Embryonic facial prominence (tissue), 1 donor: ENCODE measurements around the gene BICRA.

ENCODE experiments used
- DNase-seq: peaks from one replicate; pipeline ENCODE4 v3.0.0-alpha.2; 2016; ENCODE audit errors: extremely low spot score

BICRA gene

DNA sequence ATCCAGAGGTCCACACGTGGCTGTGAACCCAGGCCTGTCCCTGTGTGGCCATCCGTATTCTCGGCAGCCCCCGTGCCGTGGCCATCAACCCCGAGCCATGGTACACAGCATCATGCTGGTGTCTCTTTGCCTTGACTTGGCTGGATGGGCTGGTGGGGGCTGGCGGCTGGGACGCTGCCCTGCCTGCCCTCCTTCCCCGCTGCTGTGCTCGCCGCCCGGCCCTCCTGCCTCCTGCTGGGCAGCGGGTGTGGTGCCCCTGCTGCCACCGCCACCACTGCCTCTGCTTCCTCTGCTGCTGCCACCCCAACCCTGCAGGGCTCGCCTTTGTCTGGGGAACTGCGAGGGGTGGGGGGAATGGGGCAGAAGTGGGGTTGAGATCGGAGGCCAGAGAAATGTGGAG is 84.6 kb downstream of the BICRA start:
- no peak for DNase-seq

DNA sequence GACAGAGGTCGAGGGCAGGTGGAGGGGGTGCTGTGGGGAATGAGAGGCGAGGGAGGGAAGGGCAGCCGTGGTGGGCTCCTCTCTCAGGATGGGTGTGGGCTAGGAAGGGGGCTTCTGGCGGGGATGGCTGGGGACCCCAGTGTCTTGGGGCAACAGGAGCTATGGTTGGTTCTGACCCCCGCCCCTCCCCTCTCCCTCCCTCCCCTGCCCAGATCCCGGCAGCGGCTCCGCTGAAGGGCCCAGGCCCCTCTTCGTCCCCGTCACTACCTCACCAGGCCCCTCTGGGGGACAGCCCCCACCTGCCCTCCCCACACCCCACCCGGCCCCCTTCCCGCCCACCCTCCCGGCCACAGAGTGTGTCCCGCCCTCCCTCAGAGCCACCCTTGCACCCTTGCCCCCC is 85.0 kb downstream of the BICRA start:
- no peak for DNase-seq

DNA sequence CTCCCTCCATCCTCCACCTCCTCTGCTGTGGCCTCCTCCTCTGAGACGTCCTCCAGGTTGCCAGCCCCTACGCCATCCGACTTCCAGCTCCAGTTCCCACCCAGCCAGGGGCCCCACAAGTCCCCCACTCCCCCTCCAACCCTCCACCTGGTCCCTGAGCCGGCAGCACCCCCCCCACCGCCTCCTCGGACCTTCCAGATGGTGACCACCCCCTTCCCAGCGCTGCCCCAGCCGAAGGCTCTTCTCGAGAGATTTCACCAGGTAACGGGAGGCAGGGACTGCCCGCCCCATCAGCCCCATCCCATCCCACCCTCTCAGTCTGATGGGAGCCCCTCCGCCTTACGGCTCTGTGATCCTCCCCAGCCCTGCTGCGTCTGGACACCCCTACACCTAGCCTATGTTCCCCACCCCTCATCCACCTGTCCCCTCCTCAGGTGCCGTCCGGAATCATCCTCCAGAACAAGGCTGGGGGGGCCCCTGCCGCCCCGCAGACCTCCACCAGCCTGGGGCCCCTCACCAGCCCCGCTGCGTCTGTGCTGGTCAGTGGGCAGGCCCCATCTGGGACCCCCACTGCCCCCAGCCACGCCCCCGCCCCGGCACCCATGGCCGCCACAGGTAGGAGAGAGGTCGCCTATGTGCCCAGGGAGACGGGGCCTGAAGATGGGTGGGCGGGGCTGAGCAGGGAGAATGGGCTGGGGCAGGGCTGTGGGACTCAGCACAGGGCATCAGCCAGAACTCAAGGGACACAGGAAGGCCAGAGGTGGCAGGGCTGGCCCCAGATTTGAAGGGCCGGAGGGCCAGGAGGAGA is 85.7 kb downstream of the BICRA start:
- DNase-seq: no peak

DNA sequence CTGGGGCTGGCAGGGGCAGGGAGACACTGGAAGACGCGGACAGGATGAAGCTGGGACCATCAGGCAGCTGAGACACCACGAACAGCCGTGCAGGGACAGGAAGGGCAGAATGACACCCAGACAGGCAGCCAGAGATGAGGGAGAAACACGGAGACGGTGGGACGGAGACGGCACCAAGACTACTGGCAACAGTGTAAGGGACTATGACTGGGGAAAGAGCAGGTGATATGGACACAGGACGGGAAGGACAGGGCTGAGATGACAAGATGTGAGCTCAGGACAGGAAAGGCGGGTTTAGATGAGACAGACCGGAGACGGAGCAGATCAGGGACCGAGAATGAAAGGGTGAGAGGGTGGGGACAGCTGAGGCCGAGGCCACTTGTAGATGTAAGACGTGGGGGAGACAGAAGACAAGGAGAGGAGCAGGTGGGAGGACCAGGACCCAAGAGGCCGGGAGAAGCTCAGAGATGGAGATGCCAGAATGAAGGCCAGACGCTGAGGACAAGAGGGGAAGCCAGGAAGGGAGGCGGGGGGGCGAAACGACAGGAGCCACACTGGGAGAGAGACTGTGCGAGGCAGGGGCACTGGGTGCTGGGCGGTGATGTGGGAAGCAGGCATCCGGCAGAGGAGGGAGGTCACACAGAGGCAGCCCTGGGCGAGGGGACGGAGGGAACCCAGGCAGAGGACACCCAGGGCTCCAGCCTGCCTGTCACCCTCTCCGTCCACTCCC is 86.8 kb downstream of the BICRA start:
- DNase-seq: no peak

DNA sequence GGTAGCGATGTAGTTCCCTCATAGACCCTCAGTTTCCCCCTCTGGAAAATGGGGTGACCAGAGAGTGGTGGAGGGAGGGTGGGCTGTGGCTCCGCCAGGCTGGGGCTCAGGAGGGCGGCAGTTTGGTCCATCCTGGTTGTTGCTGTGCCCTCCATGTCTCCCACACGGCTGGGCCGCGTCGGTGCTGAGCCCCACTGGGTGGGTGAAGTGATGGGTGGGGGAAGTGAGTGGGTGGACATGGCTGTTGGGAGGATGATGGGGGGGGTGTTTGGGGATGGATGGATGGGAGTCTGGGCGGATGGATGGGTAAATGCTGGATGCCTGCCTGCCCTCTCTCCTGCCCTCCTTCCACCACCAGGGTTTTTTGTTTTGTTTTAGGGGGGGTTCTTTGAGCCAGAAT is 87.7 kb downstream of the BICRA start:
- DNase-seq: no peak

DNA sequence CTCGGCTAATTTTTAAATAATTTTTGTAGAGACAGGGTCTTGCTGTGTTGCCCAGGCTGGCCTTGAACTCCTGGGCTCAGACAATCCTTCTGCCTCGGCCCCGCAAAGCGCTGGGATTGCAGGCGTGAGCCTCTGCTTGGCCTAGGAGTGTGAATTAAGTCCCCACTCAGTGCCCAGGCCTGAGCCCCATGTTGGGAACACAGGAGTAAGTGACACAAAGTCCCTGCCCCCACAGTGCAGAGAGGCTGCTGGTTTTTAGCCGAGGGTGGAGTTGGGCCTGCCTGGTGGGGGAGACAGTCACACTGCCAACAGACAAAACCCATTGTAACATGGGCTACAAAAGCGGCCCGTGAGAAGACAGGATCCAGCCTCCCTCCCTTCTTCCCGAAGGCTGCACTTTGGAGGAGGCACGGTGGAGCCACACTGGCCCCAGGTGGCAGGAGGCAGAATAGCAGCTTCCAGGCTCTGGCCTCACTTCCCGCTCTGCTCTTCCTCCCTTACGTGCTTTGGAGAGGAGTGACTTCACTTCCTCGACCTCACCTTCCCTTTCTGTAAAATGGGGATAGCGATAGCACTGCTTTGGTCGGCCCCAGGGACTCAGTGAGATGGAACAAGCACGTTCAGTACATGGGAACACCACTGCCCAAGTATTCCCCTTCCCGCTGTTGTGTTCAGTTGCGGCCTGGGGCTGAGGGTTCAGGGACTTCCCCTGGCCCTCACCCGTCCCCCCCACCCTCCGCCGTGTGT is 89.1 kb downstream of the BICRA start:
- DNase-seq: peak; percentile 36

DNA sequence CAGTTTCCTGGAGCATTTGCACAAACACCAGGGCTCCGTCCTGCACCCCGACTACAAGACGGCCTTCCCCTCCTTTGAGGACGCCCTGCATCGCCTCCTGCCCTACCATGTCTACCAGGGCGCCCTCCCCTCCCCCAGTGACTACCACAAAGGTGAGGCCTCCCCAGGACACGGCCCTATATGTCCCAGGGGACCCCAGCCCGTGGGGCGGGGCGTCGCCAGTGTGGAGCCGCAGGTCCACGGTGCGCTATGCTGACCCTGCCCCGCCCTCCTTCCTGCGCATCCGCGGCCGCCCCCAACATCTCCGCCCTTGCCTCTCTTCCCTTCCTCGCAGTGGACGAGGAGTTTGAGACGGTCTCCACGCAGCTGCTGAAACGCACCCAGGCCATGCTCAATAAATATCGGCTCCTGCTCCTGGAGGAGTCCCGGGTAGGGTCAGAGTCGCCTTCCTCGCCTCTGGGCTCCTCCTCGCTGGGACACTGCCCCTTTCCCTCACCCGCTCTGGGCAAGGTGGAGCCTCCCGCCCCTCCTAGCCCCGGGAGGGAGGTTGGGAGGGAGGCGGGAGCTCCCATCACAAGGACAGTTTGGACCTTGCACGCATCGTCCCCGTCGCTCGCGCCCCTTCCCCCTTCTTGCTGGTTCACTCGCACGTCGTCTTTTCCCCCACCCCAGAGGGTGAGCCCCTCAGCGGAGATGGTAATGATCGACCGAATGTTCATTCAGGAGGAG is 89.9 kb downstream of the BICRA start:
- DNase-seq: no peak

DNA sequence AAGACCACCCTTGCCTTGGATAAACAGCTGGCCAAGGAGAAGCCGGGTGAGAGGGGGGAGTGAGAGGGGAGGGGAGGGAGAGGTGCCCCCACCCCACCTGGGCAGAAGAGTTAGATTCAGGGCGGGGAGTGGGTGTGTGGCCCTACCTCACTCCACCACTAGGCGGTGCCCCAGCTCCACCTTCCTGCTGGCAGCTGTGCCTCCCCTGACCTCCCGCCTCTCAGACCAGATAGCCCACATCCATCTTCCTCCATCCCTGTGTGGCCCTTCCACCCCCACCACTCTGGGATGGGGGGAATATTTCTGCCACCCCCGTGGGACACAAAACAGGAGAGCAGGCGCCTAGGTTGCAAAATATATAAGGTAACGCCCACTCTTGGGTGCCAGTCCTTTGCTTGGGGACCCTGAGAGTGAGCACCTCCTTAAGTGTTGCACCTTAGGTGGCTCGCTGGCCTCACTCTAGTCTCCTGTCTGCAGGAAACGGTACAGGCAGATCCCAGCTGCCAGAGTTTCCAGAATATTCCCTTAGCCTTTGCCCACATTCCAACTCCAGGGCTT is 90.5 kb downstream of the BICRA start:
- DNase-seq: no peak

DNA sequence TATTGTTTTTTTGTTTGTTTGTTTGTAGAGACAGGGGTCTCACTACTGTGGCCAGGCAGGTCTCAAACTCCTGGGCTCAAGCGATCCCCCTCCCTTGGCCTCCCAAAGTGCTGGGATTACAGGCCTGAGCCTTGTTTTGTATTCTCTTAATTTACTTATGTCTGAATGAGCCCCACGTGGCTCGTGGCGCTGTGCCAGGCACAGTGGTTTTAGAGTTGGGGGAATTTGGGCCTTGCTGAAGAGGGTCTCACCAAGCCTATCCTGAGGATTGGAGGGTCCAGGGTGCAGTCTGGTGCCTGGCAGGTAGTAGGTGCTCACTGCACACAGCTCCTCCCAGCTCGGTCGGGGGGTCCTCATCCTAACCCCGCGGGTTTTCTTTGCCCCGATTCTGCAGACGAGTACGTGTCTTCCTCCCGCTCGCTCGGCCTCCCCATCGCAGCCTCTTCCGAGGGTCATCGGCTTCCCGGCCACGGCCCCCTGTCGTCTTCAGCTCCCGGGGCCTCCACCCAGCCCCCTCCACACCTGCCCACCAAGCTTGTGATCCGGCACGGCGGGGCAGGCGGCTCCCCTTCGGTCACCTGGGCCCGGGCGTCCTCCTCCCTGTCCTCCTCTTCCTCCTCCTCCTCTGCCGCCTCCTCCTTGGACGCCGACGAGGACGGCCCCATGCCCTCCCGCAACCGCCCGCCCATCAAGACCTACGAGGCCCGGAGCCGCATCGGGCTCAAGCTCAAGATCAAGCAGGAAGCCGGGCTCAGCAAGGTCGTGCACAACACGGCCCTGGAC is 92.2 kb downstream of the BICRA start:
- DNase-seq: no peak

DNA sequence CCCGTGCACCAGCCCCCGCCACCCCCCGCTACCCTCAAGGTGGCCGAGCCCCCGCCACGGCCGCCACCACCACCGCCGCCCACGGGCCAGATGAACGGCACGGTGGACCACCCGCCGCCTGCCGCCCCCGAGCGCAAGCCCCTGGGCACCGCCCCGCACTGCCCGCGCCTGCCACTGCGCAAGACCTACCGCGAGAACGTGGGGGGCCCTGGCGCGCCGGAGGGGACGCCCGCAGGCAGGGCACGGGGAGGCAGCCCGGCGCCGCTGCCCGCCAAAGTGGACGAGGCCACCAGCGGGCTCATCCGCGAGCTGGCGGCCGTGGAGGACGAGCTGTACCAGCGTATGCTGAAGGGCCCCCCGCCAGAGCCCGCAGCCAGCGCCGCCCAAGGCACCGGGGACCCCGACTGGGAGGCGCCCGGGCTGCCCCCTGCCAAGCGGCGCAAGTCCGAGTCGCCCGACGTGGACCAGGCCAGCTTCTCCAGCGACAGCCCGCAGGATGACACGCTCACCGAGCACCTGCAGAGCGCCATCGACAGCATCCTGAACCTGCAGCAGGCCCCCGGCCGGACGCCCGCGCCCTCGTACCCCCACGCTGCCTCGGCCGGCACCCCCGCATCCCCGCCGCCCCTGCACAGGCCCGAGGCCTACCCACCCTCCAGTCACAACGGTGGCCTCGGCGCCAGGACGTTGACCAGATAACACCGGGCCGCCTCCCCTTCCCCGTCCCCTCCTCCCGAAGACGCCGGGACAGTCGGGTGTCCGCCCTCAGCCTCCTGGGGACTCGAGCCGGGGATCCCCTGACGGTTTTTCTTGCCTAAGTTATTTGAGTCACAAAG is 93.0 kb downstream of the BICRA start:
- DNase-seq: no peak

DNA sequence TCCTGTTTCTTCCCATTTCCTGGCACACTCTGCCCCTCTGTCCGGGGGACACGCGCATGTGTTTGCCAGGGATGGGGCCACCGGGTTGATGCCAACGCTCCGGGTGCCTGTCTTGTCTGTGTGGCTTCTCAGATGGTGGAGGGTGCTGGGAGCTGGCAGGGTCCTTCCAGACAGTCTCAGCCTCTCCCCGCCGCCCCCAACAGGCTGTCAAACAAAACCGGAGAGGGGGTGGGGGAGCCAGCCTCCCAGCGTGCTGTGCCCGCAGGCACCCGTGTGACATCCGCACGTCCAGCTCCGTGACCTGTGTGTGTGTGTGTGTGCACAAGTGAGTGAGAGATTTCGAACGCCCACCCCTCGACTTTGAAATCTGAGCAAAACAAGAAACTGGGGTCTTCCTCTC is 93.7 kb downstream of the BICRA start:
- no peak for DNase-seq

DNA sequence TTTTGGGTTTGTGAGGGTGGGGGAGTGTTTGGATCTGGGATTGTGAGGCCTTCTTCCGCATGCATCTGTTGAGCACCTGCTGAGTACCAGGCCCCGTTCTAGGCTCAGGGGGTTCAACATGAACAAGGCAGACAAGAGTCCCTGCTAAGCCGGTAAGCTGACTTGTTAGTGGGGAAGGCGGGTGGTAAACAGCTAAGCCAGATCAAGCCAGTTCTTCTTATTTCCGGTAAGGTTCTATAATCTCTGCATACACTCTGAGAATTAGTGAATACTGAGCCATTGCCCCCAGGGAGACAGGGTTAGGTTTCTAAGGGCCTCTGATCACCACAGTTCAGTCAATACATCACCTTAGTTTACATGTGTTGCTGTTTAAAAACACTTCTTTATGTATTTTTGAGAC is 94.4 kb downstream of the BICRA start:
- no peak for DNase-seq

DNA sequence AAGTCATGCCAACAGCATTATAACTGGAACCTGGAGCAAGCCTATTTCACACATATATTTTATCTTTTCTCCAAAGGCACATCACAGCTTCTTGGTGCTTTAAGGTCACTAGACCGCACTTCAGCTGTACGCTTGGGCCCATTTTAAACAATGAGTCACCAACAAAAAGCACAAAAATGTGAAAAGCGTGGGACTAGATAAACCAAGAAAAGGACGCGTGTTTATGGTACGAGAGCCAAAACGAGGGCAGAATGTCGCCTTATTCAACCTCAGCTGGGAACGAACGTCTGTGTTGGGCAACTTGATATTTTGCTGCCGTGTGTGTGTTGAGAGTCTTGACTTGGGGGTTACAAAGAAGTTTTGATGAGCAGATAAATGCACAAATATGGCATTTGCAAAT is 95.1 kb downstream of the BICRA start:
- no peak for DNase-seq

DNA sequence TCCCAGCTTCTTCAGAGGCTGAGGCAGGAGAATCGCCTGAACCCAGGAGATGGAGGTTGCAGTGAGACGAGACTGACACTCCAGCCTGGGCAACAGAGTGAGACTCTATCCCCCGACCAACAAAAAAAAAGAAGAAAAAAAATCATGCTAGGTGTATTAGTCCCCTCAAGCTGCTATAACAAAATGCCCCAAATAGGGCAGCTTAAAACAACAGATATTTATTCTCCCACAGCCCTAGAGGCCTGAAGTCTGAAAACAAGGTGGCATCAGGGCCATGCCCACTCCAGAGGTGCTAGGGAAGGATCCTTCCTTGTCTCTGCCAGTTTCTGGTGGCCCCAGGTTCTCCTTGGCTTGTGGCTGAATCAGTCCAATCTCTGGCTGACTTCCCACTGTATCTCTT is 95.7 kb downstream of the BICRA start:
- DNase-seq: no peak

DNA sequence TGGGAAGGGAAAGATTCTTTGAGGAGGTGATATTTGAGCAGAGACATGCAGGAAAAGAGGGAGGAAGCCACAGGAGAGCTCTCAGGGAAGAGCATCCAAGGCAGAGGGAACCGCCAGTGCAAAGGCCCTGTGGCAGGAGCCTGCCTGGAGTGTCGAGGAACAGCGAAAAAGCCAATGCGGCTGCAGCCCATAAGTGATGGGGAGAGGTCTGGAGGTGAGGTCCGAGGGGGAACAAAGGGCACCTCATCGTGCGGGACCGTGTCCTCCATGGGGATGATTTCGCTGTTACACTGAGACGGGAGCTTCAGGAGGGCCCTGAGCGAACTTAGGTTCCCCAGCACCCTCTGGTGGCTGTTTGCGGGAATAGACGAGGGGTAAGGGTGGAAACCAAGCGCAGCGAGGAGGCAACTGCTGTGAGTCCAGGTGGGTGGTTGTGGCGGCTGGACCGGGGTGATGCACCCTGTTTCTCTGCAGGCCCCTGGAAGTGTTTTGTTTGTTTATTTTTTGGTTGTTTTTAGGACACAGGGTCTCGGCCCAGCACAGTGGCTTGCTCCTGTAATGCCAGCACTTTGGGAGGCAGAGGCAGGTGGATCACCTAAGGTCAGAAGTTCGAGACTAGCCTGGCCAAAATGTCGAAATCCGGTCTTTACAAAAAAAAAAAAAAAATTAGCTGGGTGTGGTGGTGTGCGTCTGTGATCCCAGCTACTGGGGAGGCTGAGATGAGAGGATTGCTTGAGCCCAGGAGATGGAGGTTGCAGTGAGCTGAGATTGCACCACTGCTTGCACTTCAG is 98.4 kb downstream of the BICRA start:
- peak; percentile 26 for DNase-seq

DNA sequence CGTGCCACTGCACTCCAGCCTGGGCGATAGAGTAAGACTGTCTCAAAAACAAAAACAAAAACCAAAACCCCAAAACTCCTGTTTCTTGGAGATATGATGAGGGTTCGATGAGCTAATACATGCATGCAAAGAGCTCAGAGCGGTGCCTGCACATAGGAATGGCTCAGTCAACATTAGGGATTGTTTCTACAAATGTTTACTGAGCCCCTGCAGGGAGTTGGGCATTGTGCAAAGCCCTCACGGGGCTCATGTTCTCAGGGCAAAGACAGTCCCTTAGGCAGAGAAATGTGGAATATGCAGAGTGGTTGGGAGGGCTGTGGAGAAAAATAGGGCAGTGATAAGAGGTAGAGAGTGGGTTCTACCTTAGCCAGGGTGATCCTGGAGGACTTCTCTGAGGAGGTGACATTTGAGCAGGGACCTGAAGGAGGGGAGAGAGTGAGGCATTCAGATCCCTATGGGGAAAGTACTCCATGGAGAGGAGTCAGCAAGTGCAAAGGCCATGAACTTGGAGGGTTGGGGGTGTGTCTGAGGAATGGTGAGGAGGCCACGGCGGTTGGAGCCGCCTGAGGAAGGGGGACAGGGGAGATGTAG is 102.8 kb downstream of the BICRA start:
- no peak for DNase-seq

DNA sequence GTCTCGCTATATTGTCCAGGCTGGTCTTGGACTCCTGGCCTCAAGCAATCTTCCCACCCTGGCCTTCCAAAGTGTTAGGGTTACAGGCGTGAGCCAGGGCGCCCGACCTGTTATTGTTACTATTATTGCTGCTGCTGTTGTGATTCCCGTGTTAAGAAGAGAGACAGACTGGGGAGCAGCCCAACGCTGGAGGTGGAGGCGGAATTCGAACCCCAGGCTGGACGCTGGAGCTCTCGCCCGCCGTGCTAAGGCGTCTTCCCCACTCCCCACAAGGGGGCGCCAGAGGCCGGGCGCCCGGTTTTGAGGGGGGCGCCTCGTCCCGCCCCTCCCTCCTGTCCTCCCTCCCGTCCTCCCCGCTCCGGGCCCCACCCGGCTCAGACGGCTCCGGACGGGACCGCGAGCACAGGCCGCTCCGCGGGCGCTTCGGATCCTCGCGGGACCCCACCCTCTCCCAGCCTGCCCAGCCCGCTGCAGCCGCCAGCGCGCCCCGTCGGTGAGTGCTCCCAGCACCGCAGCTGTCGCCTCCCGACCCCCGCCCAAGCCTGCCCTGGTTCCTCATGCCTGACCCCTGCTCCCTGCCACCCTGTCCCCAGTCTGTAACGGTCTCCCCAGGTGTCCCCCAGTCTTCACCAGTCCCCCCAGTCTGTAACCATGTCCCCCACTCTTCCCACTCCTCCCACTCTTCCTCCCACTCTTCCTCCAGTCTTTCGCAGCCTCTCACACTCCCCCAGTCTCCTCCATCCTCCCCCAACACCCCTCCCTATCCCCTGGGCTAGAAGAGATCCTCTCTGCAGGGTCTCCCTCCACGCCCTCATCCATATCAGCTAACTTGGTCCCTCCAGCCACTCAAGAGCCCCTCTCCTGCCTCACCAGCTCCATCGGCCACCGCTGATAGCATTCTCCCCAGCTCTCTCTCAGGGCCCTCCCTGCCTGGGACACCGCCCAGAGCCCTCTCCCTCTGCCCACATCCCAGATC is 104.4 kb downstream of the BICRA start, which contains the start of gene EHD2:
TSS of gene EHD2 (plus strand) at position 377 of the 976 bp plus-strand sequence. CDS start 3,191 bp downstream, outside the sequence.
- peak; percentile 45 for DNase-seq
